HUES48 (cell line): ENCODE data around the gene IRX4.

Experiments
- H3K27ac ChIP-seq: one replicate; pipeline ENCODE4 v1.7.0; 2013; ENCODE audit warnings: low read depth, low read length, inconsistent platforms
- H3K27me3 ChIP-seq: 2 replicates; pipeline ENCODE4 v1.6.1; 2013; ENCODE audit warnings: mild to moderate bottlenecking, low read length; ENCODE audit not compliant: control insufficient read depth, insufficient read depth
- H3K36me3 ChIP-seq: 2 replicates; pipeline ENCODE4 v1.6.1; 2013; ENCODE audit warnings: low read length; ENCODE audit not compliant: control insufficient read depth, insufficient read depth
- H3K4me1 ChIP-seq: 2 replicates; pipeline ENCODE4 v1.6.1; 2013; ENCODE audit warnings: mild to moderate bottlenecking, low read length; ENCODE audit not compliant: control insufficient read depth, insufficient read depth
- H3K4me3 ChIP-seq: 2 replicates; pipeline ENCODE4 v1.5.1; 2013; ENCODE audit warnings: mild to moderate bottlenecking, low read depth, low read length
- H3K9ac ChIP-seq: 2 replicates; pipeline ENCODE4 v1.6.1; 2013; ENCODE audit warnings: mild to moderate bottlenecking, low read depth, low read length, moderate library complexity
- H3K9me3 ChIP-seq: 2 replicates; pipeline ENCODE4 v1.6.1; 2013; ENCODE audit warnings: low read length; ENCODE audit not compliant: control insufficient read depth, insufficient read depth

IRX4 gene

DNA sequence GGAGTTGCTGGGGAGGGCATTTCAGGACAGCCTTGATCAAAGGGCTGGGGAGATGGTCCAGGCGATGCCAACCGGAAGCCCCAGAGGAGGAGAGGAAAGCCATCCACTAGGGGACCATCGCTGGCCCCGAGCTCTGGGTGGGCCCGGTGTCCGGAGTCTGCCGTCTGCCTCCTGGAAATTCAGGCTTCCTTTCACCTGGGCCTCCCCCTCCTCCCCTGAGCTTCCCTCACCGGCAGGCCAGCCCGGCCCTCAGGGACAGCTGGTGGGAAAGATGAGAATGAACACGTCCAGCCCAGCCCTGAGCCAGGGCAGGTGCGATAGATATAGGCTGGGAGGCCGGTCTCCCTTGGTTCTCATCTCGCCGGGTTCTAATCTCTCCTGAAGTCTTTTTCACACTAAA lies 17.2 kb downstream of the IRX4 start:
- no peak overlapping the region for H3K4me3 ChIP-seq
- H3K4me1 ChIP-seq = no peaks in the 10 kb centered on the region; the same call in 1 of the 2 replicates
- H3K9ac ChIP-seq = no peak overlapping the region
- no peak overlapping the region for H3K27ac ChIP-seq
- no peaks in the 10 kb centered on the region for H3K9me3 ChIP-seq
- H3K27me3 ChIP-seq = peaks cover 16% of the 10 kb centered on the region
- no peaks in the 10 kb centered on the region for H3K36me3 ChIP-seq

DNA sequence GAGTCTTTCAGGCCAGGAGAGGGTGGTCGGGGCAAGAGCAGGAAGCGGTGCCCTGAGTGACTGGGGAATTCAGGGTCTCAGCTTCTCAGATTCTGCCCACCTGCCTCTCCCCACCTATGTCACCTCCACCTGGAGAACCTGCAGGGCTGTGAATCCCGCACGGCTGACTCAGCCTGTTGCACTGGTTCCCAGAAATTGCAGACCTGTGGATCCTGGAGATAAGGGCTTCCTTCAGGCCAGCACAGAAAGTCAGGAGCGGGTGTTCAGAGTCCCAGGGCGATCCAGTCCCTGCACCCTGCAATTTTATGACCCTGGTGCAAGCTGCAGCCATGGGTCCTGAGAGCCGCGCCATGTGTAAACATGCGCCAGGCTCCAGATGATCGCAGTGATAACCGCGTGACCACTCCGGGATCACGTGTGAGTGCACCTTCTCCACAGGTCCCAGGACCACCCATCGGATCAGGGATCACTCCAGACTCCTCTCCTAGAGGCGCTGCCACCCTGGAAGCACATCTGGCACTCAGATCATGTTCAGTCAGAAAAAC lies 17.8 kb downstream of the IRX4 start:
- no peak overlapping the region for H3K27ac ChIP-seq
- H3K4me3 ChIP-seq = no peak overlapping the region
- H3K4me1 ChIP-seq = no peaks in the 10 kb centered on the region; the same call in 1 of the 2 replicates
- peaks cover 16% of the 10 kb centered on the region for H3K27me3 ChIP-seq
- no peaks in the 10 kb centered on the region for H3K9me3 ChIP-seq
- no peaks in the 10 kb centered on the region for H3K36me3 ChIP-seq
- no peak overlapping the region for H3K9ac ChIP-seq

DNA sequence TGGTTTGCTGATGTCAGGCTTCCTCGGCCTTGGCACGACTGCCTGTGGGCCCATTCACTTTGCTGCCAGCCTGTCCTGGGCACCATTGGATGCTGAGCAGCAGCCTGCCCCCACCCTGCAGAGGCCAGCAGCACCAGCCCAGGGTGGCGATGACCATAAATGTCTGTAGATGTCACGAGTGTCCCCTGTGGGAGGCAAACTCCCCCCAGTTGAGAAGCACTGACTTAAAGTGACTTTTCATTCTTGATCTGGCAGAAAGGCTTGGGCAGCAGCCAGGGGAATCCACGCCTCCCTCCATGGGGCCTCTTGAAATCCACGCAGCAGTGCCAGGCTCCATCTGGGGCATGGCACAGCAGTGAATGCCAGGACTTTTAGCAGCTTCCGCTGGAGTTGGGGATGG lies 21.8 kb downstream of the IRX4 start:
- no peak overlapping the region for H3K4me3 ChIP-seq
- no peaks in the 10 kb centered on the region for H3K36me3 ChIP-seq
- H3K9ac ChIP-seq = no peak overlapping the region
- peaks cover 3% of the 10 kb centered on the region; the same call in 1 of the 2 replicates for H3K27me3 ChIP-seq
- H3K27ac ChIP-seq = no peak overlapping the region
- H3K9me3 ChIP-seq = no peaks in the 10 kb centered on the region
- no peaks in the 10 kb centered on the region for H3K4me1 ChIP-seq

DNA sequence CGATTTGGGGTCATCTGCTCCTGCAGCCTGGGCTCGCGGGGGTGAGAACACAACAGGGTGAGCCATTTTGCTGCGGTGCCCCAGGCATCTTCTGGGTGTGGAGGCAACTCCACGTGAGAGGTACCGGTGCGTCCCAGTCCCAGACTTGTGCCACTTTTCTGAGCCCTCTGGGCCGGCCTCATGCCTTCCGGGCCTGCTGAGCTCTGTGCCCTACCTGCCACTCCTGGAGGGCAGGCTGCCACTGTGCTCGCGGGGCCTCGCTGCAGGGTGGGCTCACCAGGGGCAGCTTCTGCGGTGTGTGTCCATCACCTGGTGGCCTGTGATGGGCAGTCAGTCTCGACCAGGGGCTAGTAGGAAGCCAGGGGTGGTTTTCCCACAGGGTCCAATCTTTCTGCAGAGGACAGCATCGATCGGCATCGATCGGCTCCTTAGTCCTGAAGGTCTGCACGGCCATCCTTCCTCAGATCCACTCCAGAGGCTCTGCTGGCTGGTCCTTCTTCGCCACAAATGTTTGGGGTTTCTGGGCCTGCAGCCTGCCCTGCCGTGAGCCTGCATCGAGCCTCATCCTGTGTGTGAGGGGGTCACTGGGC lies 22.6 kb downstream of the IRX4 start:
- H3K27ac ChIP-seq = no peak overlapping the region
- H3K4me1 ChIP-seq = no peaks in the 10 kb centered on the region
- H3K27me3 ChIP-seq = peaks cover 3% of the 10 kb centered on the region; the same call in 1 of the 2 replicates
- H3K36me3 ChIP-seq = no peaks in the 10 kb centered on the region
- no peaks in the 10 kb centered on the region for H3K9me3 ChIP-seq
- H3K4me3 ChIP-seq = no peak overlapping the region
- no peak overlapping the region for H3K9ac ChIP-seq

DNA sequence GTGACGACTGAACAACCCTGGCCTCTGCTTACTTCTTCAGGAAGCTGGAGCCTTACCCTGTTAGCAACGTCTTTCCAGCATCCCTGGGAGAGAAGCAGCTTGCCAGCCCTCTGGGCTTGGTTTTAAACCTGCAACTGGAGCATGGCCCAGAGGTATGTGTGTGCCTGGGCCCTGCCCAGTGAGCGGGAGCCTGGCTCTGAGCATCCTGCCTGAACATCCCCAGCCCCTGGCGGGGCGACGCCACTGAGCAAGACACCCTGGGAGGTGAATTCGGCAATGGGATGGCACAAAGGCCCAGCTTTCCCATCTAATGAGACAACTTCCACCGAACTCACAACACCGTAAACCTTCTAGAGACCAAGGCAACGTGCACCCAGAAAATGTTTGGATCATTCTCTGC lies 23.6 kb downstream of the IRX4 start:
- Histone ChIP-seq H3K27ac (no peak overlapping the region), H3K9me3 (no peaks in the 10 kb centered on the region), H3K27me3 (peaks cover 8% of the 10 kb centered on the region; the same call in 1 of the 2 replicates), H3K36me3 (no peaks in the 10 kb centered on the region), H3K4me1 (no peaks in the 10 kb centered on the region), H3K4me3 (no peak overlapping the region), H3K9ac (no peak overlapping the region)

DNA sequence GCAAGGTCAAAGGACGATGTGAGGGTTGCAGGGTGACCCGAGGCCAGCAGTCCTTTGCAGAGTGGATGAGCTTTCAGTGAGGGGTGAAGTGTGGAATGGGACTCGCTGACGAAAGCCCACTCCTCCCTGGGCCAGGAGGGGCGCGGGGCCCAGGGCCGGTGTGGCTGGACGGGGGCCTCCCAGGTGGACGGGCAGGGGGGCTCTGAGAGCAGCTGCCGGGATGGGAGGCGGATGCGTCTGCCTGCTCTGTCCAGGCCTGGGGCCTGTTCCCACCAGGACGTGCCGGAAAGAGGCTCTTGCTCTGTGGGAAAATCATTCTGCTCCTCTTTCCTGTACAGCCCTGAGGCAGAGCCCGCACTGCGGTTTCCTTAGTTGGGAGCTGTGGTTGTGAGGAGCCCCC lies 24.3 kb downstream of the IRX4 start:
- Histone ChIP-seq H3K4me3 (no peak overlapping the region), H3K9ac (no peak overlapping the region), H3K27me3 (peaks cover 15% of the 10 kb centered on the region), H3K27ac (no peak overlapping the region), H3K4me1 (no peaks in the 10 kb centered on the region), H3K9me3 (no peaks in the 10 kb centered on the region), H3K36me3 (no peaks in the 10 kb centered on the region)

DNA sequence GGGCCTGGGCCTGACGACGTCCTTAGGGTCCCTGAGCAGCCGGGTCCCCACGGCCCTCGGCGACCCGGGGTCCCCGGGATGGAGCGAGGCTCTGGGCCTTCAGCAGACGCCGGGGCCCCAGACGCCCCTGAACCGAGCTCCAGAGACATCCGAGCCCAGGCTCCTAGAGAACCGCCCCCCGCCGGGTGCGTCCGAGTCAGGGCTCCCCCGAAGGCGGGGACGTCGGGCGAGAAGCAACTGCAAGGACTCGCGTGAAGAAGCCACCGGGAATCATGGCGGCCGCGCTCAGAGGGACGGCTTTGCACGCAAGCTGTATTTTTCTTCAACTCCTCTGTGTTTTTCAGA lies 25.5 kb downstream of the IRX4 start:
- Histone ChIP-seq H3K4me1 (no peaks in the 10 kb centered on the region), H3K36me3 (no peaks in the 10 kb centered on the region), H3K9me3 (no peaks in the 10 kb centered on the region), H3K27ac (no peak overlapping the region), H3K4me3 (no peak overlapping the region), H3K9ac (no peak overlapping the region), H3K27me3 (peaks cover 26% of the 10 kb centered on the region)

DNA sequence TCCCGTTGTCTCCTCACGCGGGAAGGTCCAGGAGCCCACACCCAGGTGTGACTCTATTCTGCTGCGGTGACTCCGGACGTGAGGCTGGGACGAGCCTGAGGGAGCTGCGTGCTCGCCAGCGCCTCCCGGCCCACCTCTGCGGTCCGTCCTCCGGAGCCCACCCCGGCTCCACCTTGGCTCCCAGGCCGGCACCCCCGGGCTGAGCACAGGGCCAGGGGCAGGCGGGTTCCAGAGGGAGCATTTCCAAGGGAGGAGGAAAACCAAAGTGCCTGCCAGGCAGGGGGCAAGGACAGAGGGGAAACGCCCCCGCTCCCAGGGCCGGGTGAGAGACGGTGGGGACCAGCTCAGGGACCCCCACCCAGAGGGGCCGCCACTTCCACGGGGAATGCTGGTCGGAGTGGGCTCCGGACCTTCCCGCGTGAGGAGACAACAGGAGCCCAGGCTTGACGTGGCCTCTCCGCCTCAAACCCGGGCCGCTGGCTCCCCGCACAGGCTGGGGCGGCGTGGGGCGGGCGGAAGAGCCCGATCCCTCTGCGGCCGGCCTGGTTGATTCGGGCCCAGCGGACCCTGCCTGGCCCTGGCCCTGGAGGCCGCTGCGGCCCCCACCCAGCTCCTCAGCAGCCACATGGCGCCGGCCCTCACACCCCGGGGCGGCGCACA lies 26.0 kb downstream of the IRX4 start:
- H3K4me1 ChIP-seq = no peaks in the 10 kb centered on the region; the same call in 1 of the 2 replicates
- H3K9ac ChIP-seq = no peak overlapping the region
- no peaks in the 10 kb centered on the region for H3K9me3 ChIP-seq
- H3K27ac ChIP-seq = no peak overlapping the region
- H3K4me3 ChIP-seq = no peak overlapping the region
- no peaks in the 10 kb centered on the region for H3K36me3 ChIP-seq
- H3K27me3 ChIP-seq = peaks cover 30% of the 10 kb centered on the region

DNA sequence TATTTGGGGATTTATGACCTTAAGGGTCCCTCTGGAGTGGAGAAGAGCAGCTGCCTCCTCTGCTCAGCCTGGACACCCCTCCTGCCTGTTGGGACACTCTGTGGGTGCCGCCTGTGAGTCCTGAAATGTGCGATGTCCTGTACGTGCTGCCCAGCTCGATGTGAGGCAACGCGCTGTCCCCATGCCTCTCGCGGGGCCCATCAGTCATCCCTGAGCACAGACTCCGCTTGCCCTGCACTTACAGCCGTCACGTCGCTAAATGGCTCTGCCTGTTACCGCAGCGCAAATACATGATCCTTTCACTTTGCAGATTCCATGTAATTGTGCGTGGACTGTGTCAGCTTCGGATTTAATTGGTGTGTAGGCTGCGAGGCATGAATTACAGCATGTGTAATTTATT lies 27.1 kb downstream of the IRX4 start:
- Histone ChIP-seq H3K9me3 (no peaks in the 10 kb centered on the region), H3K4me1 (no peaks in the 10 kb centered on the region; the same call in 1 of the 2 replicates), H3K9ac (no peak overlapping the region), H3K27ac (no peak overlapping the region), H3K36me3 (no peaks in the 10 kb centered on the region), H3K4me3 (no peak overlapping the region), H3K27me3 (peaks cover 41% of the 10 kb centered on the region)

DNA sequence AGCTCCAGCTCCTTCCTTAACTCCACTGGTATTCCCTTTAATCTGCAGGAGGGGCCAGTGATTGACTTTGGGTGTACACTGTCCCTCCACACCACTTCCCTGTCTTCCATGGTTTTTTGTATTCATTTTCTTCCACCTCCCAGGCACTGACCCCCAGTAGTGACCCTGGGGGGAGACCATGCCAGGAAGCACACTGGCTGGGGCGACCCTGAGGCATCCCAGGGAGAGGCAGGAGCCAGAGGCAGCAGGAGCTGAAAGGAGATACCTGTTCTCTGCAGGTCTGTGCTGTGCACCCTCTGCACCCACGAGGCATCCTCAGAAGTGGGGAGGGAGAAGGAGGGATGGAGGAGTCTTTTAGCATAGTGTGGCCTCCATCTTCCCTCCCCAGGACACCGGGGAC lies 27.6 kb downstream of the IRX4 start:
- Histone ChIP-seq H3K4me1 (no peaks in the 10 kb centered on the region; the same call in 1 of the 2 replicates), H3K27ac (no peak overlapping the region), H3K36me3 (no peaks in the 10 kb centered on the region), H3K27me3 (peaks cover 47% of the 10 kb centered on the region), H3K4me3 (no peak overlapping the region), H3K9ac (no peak overlapping the region), H3K9me3 (no peaks in the 10 kb centered on the region)

DNA sequence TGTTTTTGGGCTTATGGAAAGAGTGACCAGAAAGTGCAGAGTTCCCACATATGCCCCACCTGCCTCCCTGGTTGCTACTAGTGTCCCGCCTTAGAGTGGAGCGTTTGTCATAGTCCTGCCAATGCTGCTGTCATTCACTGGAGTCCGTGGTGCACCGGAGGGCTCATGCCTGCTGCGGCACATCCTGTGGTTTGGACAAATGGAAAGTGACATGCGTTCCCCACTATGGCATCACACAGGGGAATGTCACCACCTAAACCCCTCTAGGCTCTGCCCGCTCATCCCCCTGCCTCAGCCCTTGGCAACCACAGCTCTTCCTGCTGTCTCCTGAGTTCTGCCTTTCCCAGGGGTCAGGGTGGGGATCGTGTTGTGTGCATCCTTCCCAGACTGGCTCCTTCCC lies 29.2 kb downstream of the IRX4 start:
- Histone ChIP-seq H3K9me3 (no peaks in the 10 kb centered on the region), H3K4me3 (no peak overlapping the region), H3K4me1 (no peaks in the 10 kb centered on the region; the same call in 1 of the 2 replicates), H3K27ac (no peak overlapping the region), H3K36me3 (no peaks in the 10 kb centered on the region), H3K27me3 (peaks cover 62% of the 10 kb centered on the region), H3K9ac (no peak overlapping the region)
